ENCODE results near the gene PFDN6. TPM values are rescaled to one million over a fixed set of nuclear protein-coding genes. Genes with fewer than 3 reads are reported as not detected.

The PFDN6 gene
- total RNA-seq, 1 experiment from 2014 or later, result 85.0 TPM

GRCh38 chr6:33316603-33317418 is 27.4 kb downstream of the PFDN6 start:
- DNase-seq (ENCODE audit: low spot score), result no peak

DNA sequence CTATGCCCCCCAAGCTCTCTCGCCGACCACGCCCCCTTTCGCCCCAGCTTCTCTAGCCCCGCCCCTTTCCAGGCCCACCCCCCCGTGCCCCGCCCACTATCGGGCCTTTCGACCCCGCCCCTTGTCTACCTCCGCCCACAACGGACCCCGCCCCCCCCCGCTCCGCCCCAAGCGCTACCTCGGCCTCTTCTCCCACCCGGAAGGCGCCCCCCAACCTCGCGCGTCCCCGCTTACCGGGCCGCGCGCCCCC is 27.9 kb downstream of the PFDN6 start:
- no peak for DNase-seq (ENCODE audit: low spot score)

GRCh38 chr6:33317669-33318425 is 28.4 kb downstream of the PFDN6 start, which contains the start of gene ZBTB22:
Gene ZBTB22 (minus strand): TSS chr6:33317744. CDS start chr6:33316916, 828 bp downstream.
- DNase-seq (ENCODE audit: low spot score), result peak; percentile 97

GRCh38 chr6:33318426-33319073 is 29.1 kb downstream of the PFDN6 start:
- no peak for DNase-seq (ENCODE audit: low spot score)

DNA sequence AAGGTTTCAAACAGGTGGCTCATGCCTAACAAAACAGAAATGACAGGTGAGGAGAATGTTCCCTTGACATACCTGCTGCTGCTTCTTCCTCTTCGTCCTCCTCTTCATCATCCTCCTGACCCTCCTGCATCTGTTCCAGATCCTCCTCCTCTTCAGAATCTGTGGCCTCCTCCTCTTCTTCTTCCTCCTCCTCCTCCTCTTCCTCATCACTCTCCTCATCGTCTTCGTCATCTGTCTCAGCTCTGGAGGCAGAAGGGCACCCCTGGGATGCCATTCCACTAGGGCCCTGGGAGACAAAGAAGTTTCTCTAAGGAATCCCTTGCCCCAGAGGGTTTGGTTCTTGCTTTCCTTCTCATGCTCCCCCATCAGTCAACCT is 30.5 kb downstream of the PFDN6 start:
- DNase-seq (ENCODE audit: low spot score), result no peak

GRCh38 chr6:33320315-33321181 is 31.1 kb downstream of the PFDN6 start:
- peak; percentile 50 for DNase-seq (ENCODE audit: low spot score)

- DNase-seq (ENCODE audit: low spot score), result no peak
These were observed 31.8 kb downstream of the PFDN6 start for GRCh38 chr6:33321227-33321626.

DNA sequence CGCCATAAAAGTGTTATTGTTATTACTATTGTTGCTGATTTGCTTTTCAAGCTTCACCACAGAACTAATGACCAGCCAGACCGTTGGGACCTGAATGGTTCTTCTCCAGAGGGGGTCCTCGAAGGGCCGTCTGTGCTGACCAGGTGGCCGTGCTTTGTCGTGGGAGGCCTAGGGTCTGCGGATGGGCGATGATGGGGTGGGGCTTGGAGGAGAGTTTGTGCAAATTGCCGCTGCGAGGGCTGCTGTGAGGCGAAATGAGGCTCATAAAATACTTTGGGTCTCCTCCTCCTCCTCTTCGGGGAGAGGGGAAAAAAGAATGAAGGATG is 34.2 kb downstream of the PFDN6 start:
- no peak for DNase-seq (ENCODE audit: low spot score)

DNA sequence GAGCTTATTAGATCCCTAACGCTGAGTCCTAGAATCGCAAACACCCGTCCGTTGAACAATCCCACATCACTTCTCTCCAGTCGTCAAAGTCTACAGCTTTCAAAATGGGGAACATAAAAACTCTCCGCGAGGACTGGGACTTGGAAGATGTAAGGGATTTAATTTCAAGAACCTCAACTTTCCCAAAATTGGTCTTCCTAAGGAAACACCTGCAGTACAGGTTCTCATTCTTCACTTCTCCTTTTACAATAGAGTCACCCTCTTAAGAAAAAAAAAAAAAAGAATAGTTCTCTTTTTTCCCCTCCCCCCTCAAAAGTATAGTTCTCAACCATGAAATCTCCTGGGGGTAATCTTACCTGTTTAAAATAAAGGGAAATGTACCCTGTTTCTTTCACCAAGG is 34.7 kb downstream of the PFDN6 start:
- DNase-seq (ENCODE audit: low spot score), result no peak

DNA sequence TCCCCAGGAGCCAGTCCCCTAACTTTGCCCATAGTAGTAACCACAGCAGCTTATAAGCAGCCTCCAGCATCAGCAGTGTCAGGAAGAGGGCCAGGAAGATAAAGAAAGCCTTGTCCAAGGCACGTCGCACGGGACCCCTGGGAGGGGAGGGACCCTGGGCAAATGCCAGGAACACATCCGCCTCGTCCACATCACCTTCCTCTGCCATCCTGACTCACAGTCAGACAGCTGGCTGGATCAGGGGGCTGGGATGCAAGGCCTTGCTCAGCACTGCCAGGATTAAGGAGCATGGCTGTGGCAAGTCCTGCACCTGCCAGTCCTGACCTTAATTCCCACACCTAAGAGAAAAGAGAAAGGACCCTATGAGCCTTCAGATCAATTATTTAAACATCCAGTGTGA is 39.7 kb downstream of the PFDN6 start:
- no peak for DNase-seq (ENCODE audit: low spot score)

DNA sequence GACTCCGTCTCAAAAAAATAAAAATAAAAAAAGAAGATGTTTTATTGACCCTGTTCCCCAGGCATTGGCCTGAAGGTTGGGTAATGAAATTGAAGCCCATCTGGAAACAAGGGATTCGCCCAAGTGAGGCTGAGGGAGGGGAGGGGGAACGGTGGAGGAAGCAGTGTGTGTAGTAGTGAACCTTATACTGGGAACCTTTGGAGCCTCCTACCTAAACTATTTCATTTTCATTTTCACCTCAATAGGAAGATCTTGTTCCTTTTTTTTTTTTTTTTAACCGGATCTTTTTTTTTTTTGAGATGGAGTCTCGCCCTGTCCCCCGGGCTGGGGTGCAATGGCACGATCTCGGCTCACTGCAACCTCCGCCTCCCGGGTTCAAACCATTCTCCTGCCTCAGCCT is 41.3 kb downstream of the PFDN6 start:
- no peak for DNase-seq (ENCODE audit: low spot score)

- DNase-seq (ENCODE audit: low spot score), result no peak
These were observed 44.3 kb downstream of the PFDN6 start for GRCh38 chr6:33333666-33334065.

DNA sequence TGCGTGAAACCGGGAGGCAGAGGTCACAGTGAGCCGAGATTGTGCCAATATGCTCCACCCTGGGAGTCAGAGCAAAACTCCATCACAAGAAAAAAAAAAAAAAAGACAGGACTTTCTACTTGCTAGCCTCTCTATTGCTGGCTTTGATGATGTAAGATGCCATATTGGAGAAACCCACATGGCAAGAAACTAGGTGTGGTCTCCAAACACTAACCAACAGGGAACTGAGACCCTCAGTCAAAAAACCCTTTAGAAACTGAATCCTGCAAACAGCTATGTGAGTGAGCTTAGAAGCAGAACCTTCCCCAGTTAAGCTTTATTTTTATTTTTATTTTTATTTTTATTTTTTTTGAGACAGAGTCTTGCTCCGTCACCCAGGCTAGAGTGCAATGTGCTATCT is 46.5 kb downstream of the PFDN6 start:
- no peak for DNase-seq (ENCODE audit: low spot score)

DNA sequence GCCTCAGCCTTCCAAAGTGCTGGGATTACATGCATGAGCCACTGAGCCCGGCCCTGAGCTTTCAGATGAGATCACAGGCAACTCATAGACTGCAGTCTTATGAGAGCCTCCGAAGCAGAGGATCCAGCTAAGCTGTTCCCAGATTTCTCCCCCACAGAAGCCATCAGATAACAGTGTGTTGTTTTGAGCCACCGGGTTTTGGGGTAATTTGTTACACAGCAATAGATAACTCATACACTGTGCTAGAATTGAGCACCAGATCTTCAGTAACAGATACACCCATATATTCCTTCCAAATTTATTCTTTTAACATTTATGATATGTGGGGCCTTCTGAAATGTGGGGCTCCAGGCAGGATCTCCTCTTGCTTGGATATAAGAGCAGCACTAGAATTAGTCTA is 47.1 kb downstream of the PFDN6 start:
- DNase-seq (ENCODE audit: low spot score), result no peak

DNA sequence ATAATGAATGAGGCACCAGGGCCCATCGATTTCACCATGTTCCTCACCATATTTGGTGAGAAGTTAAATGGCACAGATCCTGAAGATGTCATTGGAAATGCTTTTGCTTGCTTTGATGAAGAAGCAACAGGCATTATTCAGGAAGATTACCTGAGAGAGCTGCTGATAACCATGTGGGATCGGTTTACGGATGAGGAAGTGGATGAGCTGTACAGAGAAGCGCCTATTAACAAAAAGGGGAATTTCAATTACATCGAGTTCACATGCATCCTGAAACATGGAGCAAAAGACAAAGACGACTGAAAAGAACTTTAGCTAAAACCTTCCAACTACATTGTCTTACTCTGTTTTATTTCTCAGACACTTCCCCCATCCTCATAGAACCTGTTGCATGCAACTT is 49.8 kb downstream of the PFDN6 start:
- DNase-seq (ENCODE audit: low spot score), result no peak

Other genes starting within 250 kb of the PFDN6 start
- 5.2 and 5.4 TPM in 2 replicates for gene HLA-DPA1, start 216.0 kb upstream of the PFDN6 start, total RNA-seq (2014; rRNA removed; shearing (Covaris generic))
- gene HLA-DPB1, start 213.6 kb upstream of the PFDN6 start, total RNA-seq (2014; rRNA removed; shearing (Covaris generic)), result 25.4 and 47.3 TPM in 2 replicates
- 0.10 and 0.39 TPM in 2 replicates for gene COL11A2, start 97.1 kb upstream of the PFDN6 start, total RNA-seq (2014; rRNA removed; shearing (Covaris generic))
- 7.8 and 8.3 TPM in 2 replicates for gene RXRB, start 88.9 kb upstream of the PFDN6 start, total RNA-seq (2014; rRNA removed; shearing (Covaris generic))
- 64.8 and 69.5 TPM in 2 replicates for gene SLC39A7, start 88.7 kb upstream of the PFDN6 start, total RNA-seq (2014; rRNA removed; shearing (Covaris generic))
- gene HSD17B8, start 84.9 kb upstream of the PFDN6 start, total RNA-seq (2014; rRNA removed; shearing (Covaris generic)), result 1.2 and 5.6 TPM in 2 replicates
- gene RING1, start 81.1 kb upstream of the PFDN6 start, total RNA-seq (2014; rRNA removed; shearing (Covaris generic)), result 26.9 and 29.3 TPM in 2 replicates
- 16.9 and 38.9 TPM in 2 replicates for gene VPS52, start 17.7 kb upstream of the PFDN6 start, total RNA-seq (2014; rRNA removed; shearing (Covaris generic))
- gene RPS18, start 17.5 kb upstream of the PFDN6 start, total RNA-seq (2014; rRNA removed; shearing (Covaris generic)), result 2,534 and 2,796 TPM in 2 replicates
- not detected in 2 replicates for gene B3GALT4, start 12.5 kb upstream of the PFDN6 start, total RNA-seq (2014; rRNA removed; shearing (Covaris generic))
- gene WDR46, start 362 bp upstream of the PFDN6 start, total RNA-seq (2014; rRNA removed; shearing (Covaris generic)), result 89.0 and 99.5 TPM in 2 replicates
- 14.7 and 17.5 TPM in 2 replicates for gene RGL2, start 9.3 kb downstream of the PFDN6 start, total RNA-seq (2014; rRNA removed; shearing (Covaris generic))
- gene TAPBP, start 24.5 kb downstream of the PFDN6 start, total RNA-seq (2014; rRNA removed; shearing (Covaris generic)), result 56.5 and 69.8 TPM in 2 replicates
- 7.9 and 11.3 TPM in 2 replicates for gene ZBTB22, start 28.1 kb downstream of the PFDN6 start, total RNA-seq (2014; rRNA removed; shearing (Covaris generic))
- gene DAXX, start 33.4 kb downstream of the PFDN6 start, total RNA-seq (2014; rRNA removed; shearing (Covaris generic)), result 45.4 and 73.9 TPM in 2 replicates
- gene KIFC1, start 102.2 kb downstream of the PFDN6 start, total RNA-seq (2014; rRNA removed; shearing (Covaris generic)), result 52.4 and 67.2 TPM in 2 replicates
- gene PHF1, start 121.4 kb downstream of the PFDN6 start, total RNA-seq (2014; rRNA removed; shearing (Covaris generic)), result 20.4 and 20.5 TPM in 2 replicates
- 183 and 222 TPM in 2 replicates for gene CUTA, start 128.5 kb downstream of the PFDN6 start, total RNA-seq (2014; rRNA removed; shearing (Covaris generic))
- 0.37 and 0.75 TPM in 2 replicates for gene SYNGAP1, start 130.5 kb downstream of the PFDN6 start, total RNA-seq (2014; rRNA removed; shearing (Covaris generic))
- 5.6 and 7.6 TPM in 2 replicates for gene ZBTB9, start 165.0 kb downstream of the PFDN6 start, total RNA-seq (2014; rRNA removed; shearing (Covaris generic))